Endometrium (tissue), 2 donors: Measurements from ENCODE around the gene UBE2E2.
"Not testable (repeated sequence)": the region's sequence is repeated elsewhere in the genome, so short reads cannot be mapped to it uniquely, and the experiment has no call there.

Experiments
- FAIRE-seq: peaks from 2 replicates; lab custom pipeline; 2012; peaks lifted over from hg19 to GRCh38; lab: Jason Lieb, UNC
- donor health status: control.
- donor health status: control.

Gene UBE2E2

DNA sequence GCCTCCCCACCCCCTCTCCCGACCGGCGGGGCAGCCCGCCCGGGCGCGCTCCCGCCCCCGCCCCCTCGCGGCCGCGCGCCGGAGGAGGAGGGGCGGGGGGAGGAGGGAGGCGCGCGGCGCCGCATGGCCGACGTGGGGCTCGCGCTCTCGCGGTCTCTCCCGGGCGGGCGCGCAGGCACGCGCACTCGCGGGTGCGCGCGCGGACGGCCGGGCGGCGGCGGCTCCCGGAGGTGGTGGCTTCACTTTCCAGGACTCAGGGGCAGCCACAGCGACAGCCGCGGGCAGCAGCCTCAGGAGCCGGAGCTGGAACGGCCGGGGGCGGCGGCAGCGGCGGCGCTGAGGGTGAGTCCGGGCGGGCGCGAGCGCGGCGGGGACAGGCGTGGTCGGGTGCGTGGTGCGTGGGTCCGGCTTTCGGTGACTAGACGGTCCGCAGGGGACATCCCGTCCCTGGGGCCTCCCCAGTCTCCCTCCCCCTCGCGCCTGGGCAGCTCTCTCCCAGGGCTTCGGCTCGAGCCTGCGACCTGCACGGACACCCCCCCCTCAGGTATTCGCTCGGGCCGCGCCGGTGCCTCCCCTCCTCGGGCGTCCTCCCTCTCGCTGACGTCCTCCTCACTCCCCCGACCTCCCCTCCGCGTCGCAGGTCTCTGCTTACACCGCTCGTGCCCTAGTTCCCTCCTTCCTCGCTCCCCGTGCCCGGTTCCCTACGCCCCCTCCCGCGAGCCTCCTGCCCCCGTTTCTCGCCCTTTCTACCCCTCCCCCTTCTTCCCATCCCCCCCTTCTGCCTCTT is at the start of gene UBE2E2:
Gene UBE2E2, plus strand, starts transcription at position 407 of the 787 bp plus-strand sequence.
- no peak for FAIRE-seq

DNA sequence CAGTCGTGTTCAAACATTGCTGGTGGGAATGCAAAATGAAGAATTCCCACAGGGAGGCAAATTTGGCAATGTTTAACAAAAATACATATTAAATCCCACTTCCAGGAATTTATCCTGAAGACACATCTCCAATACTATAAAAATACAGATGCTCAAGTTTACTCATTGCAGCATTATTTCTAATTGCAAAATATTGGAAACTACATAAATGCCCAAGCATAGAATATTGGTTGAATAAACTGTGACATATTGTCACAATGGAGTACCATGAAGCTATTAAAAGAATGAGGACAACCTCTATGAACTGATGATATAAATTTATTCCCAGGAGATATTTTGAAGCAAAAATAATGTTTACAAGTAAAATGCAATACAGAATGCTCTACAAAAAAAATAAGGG is 49.7 kb upstream of the UBE2E2 start:
- FAIRE-seq, result no peak

DNA sequence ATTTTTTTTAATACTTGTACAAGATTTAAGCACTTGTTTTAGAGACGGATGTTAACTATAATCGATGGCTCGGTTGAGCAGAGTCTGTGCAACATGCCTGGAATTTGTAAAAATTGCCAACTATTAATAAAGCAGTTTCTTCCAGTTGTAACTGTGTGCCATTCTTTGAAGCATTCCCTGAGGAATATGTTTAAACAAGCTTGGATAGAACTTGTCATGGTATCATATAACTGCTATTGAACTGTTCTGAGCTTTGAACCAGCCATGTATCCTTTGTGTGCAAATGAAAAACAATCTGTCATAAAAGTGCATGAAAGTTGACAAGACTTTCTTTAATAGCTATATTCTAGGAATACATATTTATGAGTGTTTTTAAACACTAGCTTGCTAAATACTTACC is 45.8 kb upstream of the UBE2E2 start:
- FAIRE-seq, result no peak

DNA sequence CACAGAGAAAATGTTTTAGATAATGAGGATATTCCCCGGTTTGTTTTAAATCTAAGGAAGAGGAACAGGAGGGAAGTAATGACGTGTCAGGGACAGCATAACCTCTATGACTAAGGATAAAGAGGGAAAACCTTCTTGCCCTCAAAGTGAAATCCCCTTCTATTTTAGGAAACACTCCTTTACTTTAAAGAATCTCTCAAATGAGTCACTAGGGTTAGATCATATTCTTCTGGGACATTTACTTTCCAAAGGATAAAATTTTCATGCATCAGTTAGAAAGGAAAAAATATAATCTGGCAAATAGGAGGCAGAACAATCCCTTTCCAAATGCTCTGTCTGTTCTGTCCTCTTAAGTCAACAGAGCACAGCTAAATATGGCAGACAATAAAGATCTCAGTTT is 43.2 kb upstream of the UBE2E2 start:
- no peak for FAIRE-seq

DNA sequence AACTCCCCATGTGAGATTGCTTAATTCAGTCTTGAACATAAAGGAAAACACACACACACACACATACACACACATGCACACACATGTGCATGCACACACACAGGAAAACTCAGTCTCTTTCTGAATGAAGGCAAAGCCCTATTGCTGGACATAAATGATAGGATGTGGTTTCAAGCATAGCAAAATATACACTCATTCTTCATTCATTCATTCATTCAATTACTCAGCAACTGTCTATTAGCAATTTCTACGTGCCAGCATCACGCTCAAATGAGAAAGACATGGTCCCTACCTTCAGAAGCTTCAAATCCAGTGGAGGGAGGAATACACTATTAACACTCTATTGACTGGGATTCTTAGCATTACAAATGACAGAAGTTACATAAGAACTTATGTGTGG is 41.8 kb upstream of the UBE2E2 start:
- FAIRE-seq, result no peak

DNA sequence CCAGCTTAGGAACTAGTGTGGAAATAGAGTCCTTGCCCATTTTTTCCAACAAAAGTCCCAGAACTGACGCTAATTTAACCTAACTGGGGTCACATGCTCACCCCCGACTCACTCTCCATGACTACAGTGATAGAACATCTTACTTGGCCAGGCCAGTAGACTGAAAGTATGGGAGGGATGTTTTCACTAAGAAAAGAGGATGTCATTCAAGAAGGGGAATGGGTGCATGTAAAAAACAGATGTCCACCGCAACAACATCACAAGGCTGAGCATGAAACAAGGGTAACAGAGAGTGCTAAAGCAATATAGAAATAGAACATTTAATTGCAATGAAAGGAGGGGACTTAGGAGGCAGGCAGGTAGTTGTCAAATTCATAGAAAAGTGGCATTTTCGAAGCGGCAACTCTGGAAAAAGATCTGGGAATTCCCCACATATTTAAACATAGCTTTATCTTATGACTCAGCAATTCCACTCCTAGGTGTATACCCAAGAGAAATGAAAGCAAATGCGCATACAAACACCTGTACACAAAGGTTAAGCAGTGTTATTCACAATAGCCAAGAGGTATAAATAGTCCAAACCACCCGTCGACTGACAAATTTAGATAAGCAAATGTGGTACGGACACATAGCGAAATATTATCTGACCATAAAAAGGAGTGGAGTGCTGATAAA is 41.1 kb upstream of the UBE2E2 start:
- no peak for FAIRE-seq

DNA sequence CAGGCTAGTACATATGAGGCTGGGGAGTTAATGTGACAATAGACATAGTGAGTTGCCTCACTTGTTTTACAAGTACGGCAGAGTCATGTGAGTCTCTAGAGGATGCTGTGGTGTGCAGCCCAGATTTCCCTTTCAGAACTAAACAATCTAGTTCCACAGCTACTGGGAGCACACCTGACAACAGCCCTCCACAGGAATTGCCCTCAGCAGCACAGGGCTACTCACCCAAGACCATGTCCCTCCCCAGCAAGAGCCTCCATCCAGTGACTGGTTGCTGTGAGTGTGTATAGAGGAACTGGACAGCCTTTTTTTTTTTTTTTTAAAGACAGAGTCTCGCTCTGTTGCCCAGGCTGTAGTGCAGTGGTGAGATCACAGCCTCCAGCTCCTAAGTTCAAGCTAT is 40.2 kb upstream of the UBE2E2 start:
- FAIRE-seq, result no peak

DNA sequence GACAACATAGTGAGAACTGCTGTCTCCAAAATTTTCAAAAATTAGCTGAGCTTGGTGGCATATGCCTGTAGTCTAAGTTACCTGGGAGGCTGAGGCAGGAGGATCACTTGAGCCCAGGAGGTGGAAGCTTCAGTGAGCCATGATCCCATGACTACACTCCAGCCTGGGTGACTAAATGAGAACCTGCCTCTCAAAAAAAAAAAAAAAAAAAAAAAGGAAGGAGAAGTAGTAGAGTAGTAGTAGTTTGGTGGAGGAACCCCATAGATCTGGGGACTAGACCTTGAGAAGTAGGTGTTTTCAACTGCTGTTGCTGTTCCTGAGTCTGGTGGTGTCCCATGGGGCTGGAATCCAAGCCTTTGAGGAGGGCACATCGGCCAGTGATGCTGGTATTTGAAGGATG is 38.4 kb upstream of the UBE2E2 start:
- no peak for FAIRE-seq

DNA sequence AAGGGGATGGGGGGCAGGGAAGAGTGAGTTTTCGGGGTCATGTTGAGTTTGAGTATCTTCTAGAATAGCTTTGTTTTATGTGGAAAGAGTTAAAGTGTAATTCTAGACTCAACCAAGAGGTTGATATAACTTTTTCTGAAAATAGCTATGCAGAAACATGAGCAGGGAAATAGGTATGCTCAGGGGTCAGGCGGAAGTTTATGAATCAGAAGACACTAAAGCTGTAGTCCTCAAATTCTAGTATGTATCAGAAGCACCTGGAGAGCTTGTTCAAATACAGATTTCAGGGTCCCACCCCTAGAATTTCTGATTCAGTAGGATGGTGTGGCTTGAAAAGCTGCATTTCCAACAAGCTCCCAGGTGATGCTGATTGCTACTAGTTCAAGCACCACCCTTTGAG is 37.6 kb upstream of the UBE2E2 start:
- FAIRE-seq, result no peak

DNA sequence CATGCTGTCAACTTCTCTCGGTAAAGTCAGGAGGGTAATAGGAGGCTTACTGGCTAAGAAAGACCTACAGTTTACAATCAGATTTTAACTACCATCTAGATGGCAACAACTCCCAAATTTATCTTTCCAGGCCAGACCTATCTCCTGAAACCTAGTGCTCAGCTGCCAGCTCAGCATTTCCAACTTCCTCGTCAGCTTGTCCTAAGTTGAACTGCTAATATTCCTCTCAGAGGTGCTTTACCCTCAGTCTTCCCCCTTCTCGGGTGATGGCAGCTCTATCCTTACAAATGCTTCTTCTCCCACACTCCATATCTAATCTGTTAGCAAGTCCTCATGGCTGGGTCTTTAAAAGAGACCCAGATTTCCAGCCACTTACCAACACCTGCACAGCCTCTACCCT is 36.9 kb upstream of the UBE2E2 start:
- FAIRE-seq, result no peak

DNA sequence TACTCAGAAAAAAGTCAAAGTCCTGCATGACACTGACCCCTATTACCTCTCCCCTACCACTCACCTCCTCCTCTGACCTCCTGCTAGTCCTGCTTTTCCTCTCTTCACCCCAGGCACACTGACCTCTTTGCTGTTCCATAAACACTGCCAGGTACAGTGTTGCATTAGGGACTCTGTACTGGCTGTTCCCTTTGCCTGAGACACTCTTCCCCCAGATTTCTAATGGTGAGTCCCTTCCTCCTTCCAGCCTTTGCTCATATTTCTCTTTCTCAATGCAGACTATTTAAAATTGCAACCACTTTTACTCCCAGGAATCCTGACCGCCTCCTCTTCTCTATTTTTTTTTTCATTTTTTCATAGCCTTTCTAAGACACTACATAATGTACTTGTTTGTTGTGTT is 36.3 kb upstream of the UBE2E2 start:
- no peak for FAIRE-seq

DNA sequence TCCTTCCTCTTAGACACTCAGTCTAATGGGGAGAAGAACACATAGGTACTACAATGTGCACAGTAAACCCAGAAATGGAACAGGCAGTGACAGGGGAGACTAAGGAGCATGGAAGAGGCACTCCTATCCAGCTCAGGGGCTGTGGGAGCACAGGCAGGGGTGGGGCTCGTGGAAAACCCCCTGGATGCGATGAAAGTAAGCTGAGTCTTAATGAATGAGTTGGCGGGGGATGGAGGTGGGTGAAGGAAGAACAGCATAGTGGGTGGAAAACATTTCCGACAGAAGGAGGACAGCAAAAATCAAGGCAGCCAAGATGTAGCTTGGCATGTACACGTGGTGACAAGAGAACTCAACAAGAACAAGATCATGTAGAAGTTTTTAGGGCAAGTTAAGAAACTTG is 33.6 kb upstream of the UBE2E2 start:
- no peak for FAIRE-seq

DNA sequence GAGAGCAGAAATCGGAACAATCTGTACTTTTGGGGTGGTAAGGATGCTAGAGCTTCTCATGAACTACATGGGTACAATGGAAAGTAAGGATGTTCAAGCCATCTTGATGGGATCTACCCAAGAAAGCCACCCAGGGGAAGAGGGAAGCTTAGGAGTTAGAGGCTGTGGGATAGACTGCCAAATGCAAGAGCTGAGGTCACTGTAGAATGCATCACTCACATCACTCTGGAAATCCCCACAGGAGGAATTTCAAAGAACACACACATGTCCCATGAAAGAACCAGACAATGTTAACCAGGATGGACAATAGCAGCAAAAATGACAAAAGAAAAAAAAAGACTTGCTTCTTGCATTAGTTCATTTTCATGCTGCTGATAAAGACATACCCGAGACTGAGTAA is 32.8 kb upstream of the UBE2E2 start:
- FAIRE-seq, result no peak

DNA sequence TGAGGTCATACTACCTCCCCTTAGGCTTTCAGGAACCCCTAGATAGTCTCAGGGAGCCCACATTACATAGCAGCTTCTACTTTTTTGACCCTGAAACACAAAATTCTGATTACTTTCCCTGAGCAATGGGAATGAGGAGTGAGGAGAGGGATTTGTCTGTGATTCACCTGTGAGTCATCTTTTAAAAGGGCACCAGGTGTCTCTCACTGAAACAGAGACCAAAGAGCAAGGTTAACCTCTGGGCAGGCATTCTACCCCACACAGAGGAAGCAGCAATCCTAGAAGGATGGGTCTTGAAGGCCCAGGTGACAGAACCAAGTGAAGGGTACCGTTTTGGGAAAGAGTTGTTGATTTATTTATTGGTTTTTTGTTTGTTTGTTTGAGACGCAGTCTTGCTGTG is 31.1 kb upstream of the UBE2E2 start:
- no peak for FAIRE-seq

DNA sequence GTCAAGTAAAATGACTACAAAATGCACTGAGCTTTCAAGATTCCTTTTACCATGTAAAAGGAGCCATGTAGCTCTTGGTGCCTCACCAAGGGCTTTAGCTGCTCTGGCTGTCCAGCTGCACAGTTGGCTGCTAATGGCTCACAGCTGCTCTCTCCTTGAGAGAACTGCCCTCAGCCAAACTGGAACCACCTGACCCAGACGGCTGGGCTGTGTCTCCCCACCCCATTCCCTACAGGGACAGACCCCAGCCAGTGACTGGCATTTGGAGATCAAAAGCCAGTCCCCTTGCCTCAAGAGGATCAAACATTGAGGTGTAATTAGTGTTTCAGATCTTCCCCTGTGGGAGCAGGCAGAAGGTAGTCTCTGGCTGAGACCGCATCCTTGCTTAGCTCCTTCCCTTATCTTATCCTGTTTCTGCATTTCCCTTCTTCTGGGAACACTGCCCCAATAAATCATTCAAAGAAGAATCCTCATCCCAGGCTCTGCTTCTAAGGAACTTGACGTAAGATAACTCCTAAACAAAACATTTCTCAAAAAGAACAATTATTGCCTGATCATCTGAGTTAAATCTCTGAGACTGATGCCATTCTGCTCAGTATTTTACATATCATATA is 28.6 kb upstream of the UBE2E2 start:
- FAIRE-seq, result no peak

DNA sequence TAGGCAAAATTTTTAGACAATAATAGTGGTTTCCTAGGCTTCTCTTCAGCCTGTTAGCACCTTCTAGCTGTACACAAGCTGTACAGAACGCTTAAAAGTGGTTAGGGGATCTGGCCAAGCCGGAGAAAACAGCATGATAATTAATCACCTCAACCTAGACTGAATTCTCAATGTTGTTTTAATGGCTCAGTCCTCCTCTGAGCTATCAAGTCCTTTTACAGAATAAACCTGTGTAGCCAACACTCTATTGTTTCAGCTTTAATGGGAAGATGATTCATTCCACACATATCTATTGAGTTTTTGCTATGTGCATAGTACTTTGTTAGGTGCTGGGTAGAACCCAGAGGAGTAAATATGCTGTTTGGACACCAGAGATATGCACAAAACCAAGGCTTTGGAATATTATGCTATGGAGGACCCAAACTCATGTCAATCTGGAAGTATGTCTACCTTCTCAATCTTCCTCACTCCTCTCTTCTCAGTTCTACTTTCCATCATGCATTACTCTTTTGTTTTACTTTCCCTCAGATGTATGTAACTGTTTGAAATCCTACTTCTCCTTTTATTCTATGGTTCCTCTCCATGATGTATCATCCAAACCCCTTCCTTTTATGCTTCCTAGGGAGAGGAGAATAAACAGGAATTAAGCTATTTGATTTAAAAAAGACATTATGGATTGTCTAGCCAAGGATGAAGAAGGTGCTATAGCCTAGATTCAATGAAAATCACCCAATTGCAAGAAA is 27.6 kb upstream of the UBE2E2 start:
- FAIRE-seq, result no peak

DNA sequence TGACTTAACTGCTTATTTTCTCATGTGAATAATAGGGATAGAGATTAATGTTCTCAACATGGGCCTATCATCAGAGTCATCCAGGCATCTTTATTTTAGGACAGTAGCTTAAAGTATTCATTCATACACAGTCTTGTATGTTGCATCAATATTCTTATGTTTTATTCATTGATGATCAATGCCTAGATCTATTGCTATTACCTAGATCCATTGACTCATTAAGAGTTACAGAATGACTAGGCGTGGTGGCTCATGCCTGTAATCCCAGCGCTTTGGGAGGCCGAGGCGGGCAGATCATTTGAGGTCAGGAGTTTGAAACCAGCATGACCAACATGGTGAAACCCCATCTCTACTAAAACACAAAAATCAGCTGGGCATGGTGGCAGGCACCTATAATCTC is 26.3 kb upstream of the UBE2E2 start:
- FAIRE-seq, result not testable (repeated sequence)

DNA sequence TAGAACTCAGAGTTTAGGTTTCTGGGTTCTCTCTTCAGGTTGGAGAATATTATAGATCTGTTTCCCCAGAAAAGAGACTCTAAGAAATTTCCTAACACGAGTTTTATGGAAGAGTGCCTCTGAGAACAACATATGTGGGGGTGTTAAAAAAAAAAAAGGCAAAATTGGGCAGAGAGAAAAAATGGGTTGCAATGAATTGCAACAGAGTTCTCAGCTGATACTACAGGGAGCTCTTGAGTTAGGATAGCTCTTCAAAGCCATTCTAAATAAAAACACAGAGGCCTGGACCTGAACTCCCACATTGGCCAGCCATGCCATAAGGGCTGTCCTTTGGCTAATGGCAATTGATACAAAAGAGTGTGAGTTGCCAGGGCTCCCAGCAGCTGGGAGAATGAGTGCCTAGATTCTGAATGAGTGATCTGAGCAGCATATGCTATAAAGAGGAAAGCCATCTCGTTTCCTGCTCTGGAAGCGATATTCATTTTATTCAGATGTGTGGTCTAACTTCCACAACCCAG is 20.1 kb upstream of the UBE2E2 start:
- no peak for FAIRE-seq

DNA sequence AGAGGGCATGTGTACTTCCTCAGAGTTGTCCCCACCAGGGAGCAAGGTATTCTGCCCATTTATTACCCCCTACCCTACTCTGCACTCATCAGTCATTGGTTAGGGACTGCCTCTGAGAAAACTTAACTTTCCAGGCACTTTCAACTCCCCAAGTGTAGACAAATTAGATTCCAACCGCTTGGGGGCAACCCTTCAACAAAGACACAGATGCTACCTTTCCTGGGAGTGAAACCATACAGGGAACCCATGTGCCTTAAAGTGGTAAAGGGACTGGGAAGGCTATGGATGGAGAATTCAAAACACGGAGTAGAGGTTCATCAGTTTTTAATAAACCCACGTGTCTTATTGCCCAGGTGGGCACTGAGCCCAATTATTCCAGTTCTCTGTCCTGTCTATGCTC is 19.4 kb upstream of the UBE2E2 start:
- FAIRE-seq, result no peak

DNA sequence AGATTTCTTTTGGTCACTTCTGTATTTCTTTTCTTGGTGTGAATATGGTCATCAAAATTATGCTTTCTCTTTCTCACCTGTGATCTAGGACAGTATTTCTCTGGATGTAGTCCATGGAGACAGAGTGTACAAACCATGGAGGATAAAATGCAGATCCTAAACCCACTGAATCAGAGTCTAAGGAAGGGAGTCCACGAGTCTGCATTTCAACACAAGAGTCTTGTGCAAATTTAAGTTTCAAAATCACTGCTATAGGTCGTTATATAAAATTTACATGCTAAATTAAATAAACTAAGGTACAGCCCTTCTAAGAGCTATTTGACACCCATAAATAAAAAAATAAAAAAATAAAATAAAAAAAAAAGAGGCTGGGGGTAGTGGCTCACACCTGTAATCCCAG is 17.3 kb upstream of the UBE2E2 start:
- no peak for FAIRE-seq

DNA sequence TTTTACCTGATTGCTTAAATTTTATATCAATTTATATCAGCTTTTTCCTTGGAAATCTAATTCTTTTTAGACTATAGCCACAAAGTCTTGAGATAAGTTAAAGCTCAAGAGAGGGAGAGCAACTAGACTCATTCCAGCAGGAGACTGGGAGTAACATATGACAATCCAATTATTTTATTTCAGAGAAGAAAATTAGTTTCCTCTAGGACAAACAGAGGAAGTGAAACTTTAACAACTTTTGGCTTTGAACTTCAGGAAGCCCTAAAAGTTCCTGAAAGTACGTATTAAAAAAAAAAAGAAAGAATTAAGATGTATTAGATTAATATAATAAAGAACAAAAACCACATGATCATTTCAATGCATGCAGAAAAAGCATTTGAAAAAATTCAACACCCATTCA is 13.9 kb upstream of the UBE2E2 start:
- FAIRE-seq, result peak; percentile 33

DNA sequence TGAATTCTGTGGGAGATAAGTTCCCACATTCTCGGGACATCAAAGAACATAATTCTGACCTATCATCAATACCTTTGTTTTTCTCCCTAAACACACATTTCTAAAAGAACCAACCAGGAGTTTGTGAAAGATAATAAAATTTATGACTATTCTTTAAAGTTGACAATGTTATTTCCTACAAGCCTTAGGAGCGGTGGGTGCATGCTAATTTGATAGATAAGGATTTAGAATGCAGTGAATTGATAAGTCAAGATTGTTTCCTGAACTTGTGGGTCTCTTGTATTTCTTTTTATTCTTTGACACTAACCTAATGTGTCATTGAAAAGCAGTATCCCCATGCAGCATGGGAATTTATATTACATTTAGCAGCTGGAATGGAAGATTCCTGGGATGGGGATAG is 10.3 kb upstream of the UBE2E2 start:
- no peak for FAIRE-seq

DNA sequence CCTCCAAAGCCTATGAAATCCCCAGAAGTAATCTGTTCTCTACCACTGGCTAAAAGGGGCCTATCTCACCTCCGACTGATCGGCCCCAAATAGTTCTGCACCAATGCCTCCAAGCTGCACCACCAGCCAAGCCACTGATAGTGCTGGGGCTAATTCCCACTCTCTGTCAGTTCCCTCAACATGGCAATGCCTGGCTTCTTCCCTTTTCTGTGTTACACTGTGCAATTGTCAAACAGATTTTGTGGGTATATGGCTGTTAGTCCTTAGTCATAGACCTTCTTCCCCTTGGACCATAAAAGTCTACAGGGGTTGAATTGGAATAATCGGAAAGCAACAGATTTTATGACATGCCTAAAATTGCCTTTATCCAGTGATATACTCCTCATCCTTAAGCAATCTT is 9.3 kb upstream of the UBE2E2 start:
- FAIRE-seq, result no peak
